GM23248 (cell line): ENCODE measurements around the gene CCDC127. TPM values are rescaled to one million over a fixed set of nuclear protein-coding genes. Genes with fewer than 3 reads are reported as not detected.

Experiments
- DNase-seq: peaks from one replicate; pipeline ENCODE4 v3.0.0-alpha.2; 2015
- H2AFZ ChIP-seq: fragments of 200-600 bp; sonication (generic); 2 replicates; pipeline ENCODE4 v1.6.1; 2016; ENCODE audit warnings: antibody characterized with exemption
- H3F3A ChIP-seq: fragments of 200-600 bp; sonication (generic); 2 replicates; pipeline ENCODE4 v1.6.1; 2016; ENCODE audit warnings: mild to moderate bottlenecking, antibody characterized with exemption, mixed run types; ENCODE audit not compliant: insufficient read depth
- H3K27ac ChIP-seq: fragments of 200-600 bp; sonication (generic); 2 replicates; pipeline ENCODE4 v1.5.1; 2016; ENCODE audit warnings: mild to moderate bottlenecking
- H3K27me3 ChIP-seq: fragments of 200-600 bp; sonication (generic); replicated peaks from 2 replicates; pipeline ENCODE4 v1.6.1; 2016; ENCODE audit warnings: mild to moderate bottlenecking; ENCODE audit not compliant: insufficient read depth
- H3K36me3 ChIP-seq: fragments of 200-600 bp; sonication (generic); 2 replicates; pipeline ENCODE4 v1.6.1; 2016; ENCODE audit warnings: low read depth, mild to moderate bottlenecking
- H3K4me1 ChIP-seq: fragments of 200-600 bp; sonication (generic); 2 replicates; pipeline ENCODE4 v1.6.1; 2016; ENCODE audit warnings: mild to moderate bottlenecking; ENCODE audit not compliant: insufficient read depth
- H3K4me2 ChIP-seq: fragments of 200-600 bp; sonication (generic); one replicate; pipeline ENCODE4 v1.6.1; 2016; ENCODE audit warnings: mild to moderate bottlenecking; ENCODE audit not compliant: unreplicated experiment
- H3K4me3 ChIP-seq: fragments of 200-600 bp; sonication (generic); 2 replicates; pipeline ENCODE4 v1.5.1; 2016; ENCODE audit warnings: mild to moderate bottlenecking
- H3K79me2 ChIP-seq: fragments of 200-600 bp; sonication (generic); 2 replicates; pipeline ENCODE4 v1.6.1; 2016; ENCODE audit warnings: mild to moderate bottlenecking; ENCODE audit not compliant: insufficient read depth
- H3K9ac ChIP-seq: fragments of 200-600 bp; sonication (generic); 2 replicates; pipeline ENCODE4 v1.6.1; 2016; ENCODE audit warnings: mild to moderate bottlenecking
- H3K9me2 ChIP-seq: fragments of 200-600 bp; sonication (generic); 2 replicates; pipeline ENCODE4 v1.6.1; 2016; ENCODE audit warnings: mixed run types, mild to moderate bottlenecking, moderate library complexity; ENCODE audit not compliant: insufficient read depth
- H3K9me3 ChIP-seq: fragments of 200-600 bp; sonication (generic); one replicate; pipeline ENCODE4 v1.6.1; 2017; ENCODE audit warnings: low read depth
- H4K20me1 ChIP-seq: fragments of 200-600 bp; sonication (generic); 2 replicates; pipeline ENCODE4 v1.6.0; 2016; ENCODE audit not compliant: insufficient read depth
- EZH2 ChIP-seq: fragments of 200-600 bp; sonication (generic); IDR thresholded peaks from 2 replicates; pipeline ENCODE4 v1.6.1; 2018; ENCODE audit warnings: antibody characterized with exemption, mild to moderate bottlenecking; ENCODE audit not compliant: insufficient read depth, poor library complexity, severe bottlenecking
- EZH2phosphoT487 ChIP-seq: fragments of 200-600 bp; sonication (generic); IDR thresholded peaks from 2 replicates; pipeline ENCODE4 v1.6.1; 2018; ENCODE audit warnings: antibody characterized with exemption, moderate library complexity, mild to moderate bottlenecking, low read depth; ENCODE audit not compliant: insufficient read depth
- WGBS, 2 experiments: methylation state at CpG; one replicate each; pipeline ENCODE4 v1.1.6; 2015 to 2017; ENCODE audit warnings: low lambda C conversion rate in 2 of 2, low coverage in 1 of 2; ENCODE audit errors: missing lambda C conversion rate in 2 of 2; 5-methylcytosine and 5-hydroxymethylcytosine counted together
- in situ Hi-C: fragments of 300-500 bp; cut with MboI; formaldehyde crosslinking; loops from 2 replicates; pipeline ENCODE4 v1.15.0; 2020
- polyA plus RNA-seq: library from polyadenylated mRNA; unstranded; fragments of >200 nt; fragmentation: Nextera tagmentation; extraction: Ambion mirVana; gene quantifications from 2 replicates; pipeline ENCODE4 v1.2.1, GENCODE V29; 2016
- total RNA-seq: library from RNA; depleted of rRNA; stranded (reverse); fragments of >200 nt; shearing (Covaris generic); gene quantifications from 2 replicates; pipeline ENCODE4 v1.2.3, GENCODE V29; 2014; rRNA removed

Gene CCDC127
- total and polyA plus RNA-seq, 2 experiments from 2014 or later: 6.3 to 11.3 TPM

GRCh38 chr5:149745-150485, 68.0 kb downstream of the CCDC127 start:
- no peaks in the 10 kb centered on the region for H4K20me1 ChIP-seq
- no peaks in the 10 kb centered on the region for H3K4me1 ChIP-seq
- H3F3A ChIP-seq: no peaks in the 10 kb centered on the region
- H3K79me2 ChIP-seq: no peaks in the 10 kb centered on the region
- 0 out of 2 replicates have a peak, but pooled peaks cover 4% of the 10 kb centered on the region for H3K36me3 ChIP-seq
- no peak overlapping the region for H3K9ac ChIP-seq
- no peaks in the 10 kb centered on the region for H3K9me3 ChIP-seq
- no peak overlapping the region for H3K4me3 ChIP-seq
- TF ChIP-seq EZH2phosphoT487: no peak
- TF ChIP-seq EZH2: no peak
- no peak overlapping the region for H3K27ac ChIP-seq
- no peak for DNase-seq
- WGBS, 2 experiments: 51 to 52% methylated on average over 6 of the region's 6 CpGs
- H2AFZ ChIP-seq: no peak overlapping the region
- H3K9me2 ChIP-seq: no peaks in the 10 kb centered on the region
- no peaks in the 10 kb centered on the region; the same call in 1 of the 2 replicates for H3K27me3 ChIP-seq
- in situ Hi-C loops: no loop called here
- H3K4me2 ChIP-seq: no peak overlapping the region

DNA sequence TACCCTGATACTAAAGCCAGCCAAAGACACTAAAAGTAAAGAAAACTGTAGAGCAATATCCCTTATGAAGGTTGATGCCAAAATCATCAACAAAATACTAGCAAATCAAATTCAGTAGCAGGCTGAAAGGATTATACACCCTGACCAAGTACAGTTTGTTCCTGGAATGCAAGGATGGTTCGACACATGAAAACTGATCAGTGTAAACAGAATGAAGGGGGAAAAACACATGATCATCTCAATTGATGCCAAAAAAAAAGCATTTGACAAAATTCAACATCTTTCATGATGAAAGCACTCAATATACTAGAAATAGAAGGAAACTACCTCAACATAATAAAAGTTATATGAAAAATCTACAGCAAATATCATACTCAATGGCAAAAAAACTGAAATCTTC, 70.2 kb downstream of the CCDC127 start:
- peak; percentile 35 for DNase-seq
- Histone ChIP-seq H3K27ac (no peak overlapping the region), H3K9me2 (no peaks in the 10 kb centered on the region), H3F3A (no peaks in the 10 kb centered on the region), H3K79me2 (no peaks in the 10 kb centered on the region), H3K4me2 (no peak overlapping the region), H3K9ac (no peak overlapping the region), H3K4me3 (no peak overlapping the region), H2AFZ (no peak overlapping the region), H3K9me3 (no peaks in the 10 kb centered on the region), H3K36me3 (0 out of 2 replicates have a peak, but pooled peaks cover 4% of the 10 kb centered on the region), H4K20me1 (no peaks in the 10 kb centered on the region), H3K27me3 (no peaks in the 10 kb centered on the region; the same call in 1 of the 2 replicates), H3K4me1 (no peaks in the 10 kb centered on the region)
- TF ChIP-seq EZH2phosphoT487 (no peak), EZH2 (no peak)
- 35 to 41% methylated on average over 1 of the region's 1 CpG for WGBS, 2 experiments
- in situ Hi-C loops: no loop called here

Other genes with a start within 250 kb of the CCDC127 start
- gene PLEKHG4B, start 126.0 kb downstream of the CCDC127 start, total RNA-seq: not detected in 2 replicates
- gene PLEKHG4B, start 126.0 kb downstream of the CCDC127 start, polyA plus RNA-seq: not detected in 2 replicates
- not detected in 2 replicates for gene LRRC14B, start 26.7 kb downstream of the CCDC127 start, total RNA-seq
- gene LRRC14B, start 26.7 kb downstream of the CCDC127 start, polyA plus RNA-seq: not detected in 2 replicates
- 64.1 and 71.5 TPM in 2 replicates for gene SDHA, start 167 bp upstream of the CCDC127 start, total RNA-seq
- 95.9 and 99.2 TPM in 2 replicates for gene SDHA, start 167 bp upstream of the CCDC127 start, polyA plus RNA-seq
- 117 and 131 TPM in 2 replicates for gene PDCD6, start 53.5 kb upstream of the CCDC127 start, total RNA-seq
- gene PDCD6, start 53.5 kb upstream of the CCDC127 start, polyA plus RNA-seq: 199 and 200 TPM in 2 replicates
- gene AHRR, start 103.6 kb upstream of the CCDC127 start, total RNA-seq: 33.7 and 40.0 TPM in 2 replicates
- gene AHRR, start 103.6 kb upstream of the CCDC127 start, polyA plus RNA-seq: 11.9 and 13.2 TPM in 2 replicates
- 32.4 and 39.9 TPM in 2 replicates for gene EXOC3, start 225.0 kb upstream of the CCDC127 start, total RNA-seq
- 40.9 and 43.0 TPM in 2 replicates for gene EXOC3, start 225.0 kb upstream of the CCDC127 start, polyA plus RNA-seq